ENCODE measurements around the gene GIPC2.
"Not testable (repeated sequence)": the region's sequence is repeated elsewhere in the genome, so short reads cannot be mapped to it uniquely, and the experiment has no call there.

GIPC2 gene

GRCh38 chr1:78053498-78053897 is 7.7 kb downstream of the GIPC2 start:
- Histone ChIP-seq H3K27me3 (ENCODE audit: control insufficient read depth, insufficient read depth, low read length) (no peaks in the 10 kb centered on the region), H3K9me3 (ENCODE audit: control insufficient read depth, insufficient read depth, low read length) (no peaks in the 10 kb centered on the region), H3K4me3 (ENCODE audit: low read depth, low read length) (no peak overlapping the region), H3K4me1 (ENCODE audit: control insufficient read depth, insufficient read depth, low read length) (no peaks in the 10 kb centered on the region), H3K36me3 (ENCODE audit: control insufficient read depth, insufficient read depth, low read length) (no peaks in the 10 kb centered on the region), H3K9ac (ENCODE audit: low read depth, low read length) (no peak overlapping the region)

DNA sequence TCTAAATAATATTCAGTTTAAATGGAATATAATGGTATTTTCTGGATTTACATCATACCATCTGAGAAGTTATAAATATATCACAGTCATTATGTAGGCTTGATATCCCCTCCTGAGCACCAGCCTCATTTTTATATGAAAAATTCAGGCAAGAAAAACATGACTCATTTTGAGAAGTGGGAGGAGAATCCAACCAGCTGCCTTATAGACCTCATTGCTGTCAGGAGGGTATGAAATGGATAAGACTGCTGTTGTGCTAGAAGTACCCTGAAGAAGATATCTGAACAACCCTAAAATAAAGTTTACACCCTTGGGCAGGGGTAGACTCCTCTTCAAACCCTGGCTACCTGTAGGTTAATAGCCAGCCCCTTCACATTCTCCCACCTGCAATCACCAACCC is 8.8 kb downstream of the GIPC2 start:
- Histone ChIP-seq H3K4me3 (ENCODE audit: low read depth, low read length) (no peak overlapping the region), H3K9ac (ENCODE audit: low read depth, low read length) (no peak overlapping the region), H3K27me3 (ENCODE audit: control insufficient read depth, insufficient read depth, low read length) (no peaks in the 10 kb centered on the region), H3K9me3 (ENCODE audit: control insufficient read depth, insufficient read depth, low read length) (no peaks in the 10 kb centered on the region), H3K4me1 (ENCODE audit: control insufficient read depth, insufficient read depth, low read length) (no peaks in the 10 kb centered on the region), H3K36me3 (ENCODE audit: control insufficient read depth, insufficient read depth, low read length) (no peaks in the 10 kb centered on the region)

DNA sequence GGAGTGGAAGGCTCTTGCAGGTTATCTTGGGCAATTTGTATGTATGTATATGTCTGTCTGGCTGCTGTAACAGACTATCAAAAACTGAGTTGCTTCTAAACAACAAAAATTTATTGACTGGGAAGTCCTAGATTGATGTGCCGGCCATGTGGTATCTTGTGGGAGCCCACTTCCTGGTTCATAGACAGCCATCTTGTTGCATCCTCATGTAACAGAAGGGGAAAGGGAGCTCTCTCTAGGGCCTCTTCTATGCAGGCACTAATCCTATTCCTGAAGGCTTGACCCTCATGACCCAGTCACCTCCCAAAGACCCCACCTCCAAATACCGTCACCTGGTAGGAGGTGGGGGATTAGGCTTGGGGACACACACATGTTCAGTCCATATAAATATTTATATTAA is 9.2 kb downstream of the GIPC2 start:
- Histone ChIP-seq H3K9ac (ENCODE audit: low read depth, low read length) (no peak overlapping the region), H3K9me3 (ENCODE audit: control insufficient read depth, insufficient read depth, low read length) (no peaks in the 10 kb centered on the region), H3K4me1 (ENCODE audit: control insufficient read depth, insufficient read depth, low read length) (no peaks in the 10 kb centered on the region), H3K36me3 (ENCODE audit: control insufficient read depth, insufficient read depth, low read length) (no peaks in the 10 kb centered on the region), H3K4me3 (ENCODE audit: low read depth, low read length) (no peak overlapping the region), H3K27me3 (ENCODE audit: control insufficient read depth, insufficient read depth, low read length) (no peaks in the 10 kb centered on the region)

GRCh38 chr1:78055565-78056132 is 9.9 kb downstream of the GIPC2 start:
- Histone ChIP-seq H3K9me3 (ENCODE audit: control insufficient read depth, insufficient read depth, low read length) (no peaks in the 10 kb centered on the region), H3K9ac (ENCODE audit: low read depth, low read length) (no peak overlapping the region), H3K4me1 (ENCODE audit: control insufficient read depth, insufficient read depth, low read length) (no peaks in the 10 kb centered on the region), H3K4me3 (ENCODE audit: low read depth, low read length) (no peak overlapping the region), H3K36me3 (ENCODE audit: control insufficient read depth, insufficient read depth, low read length) (no peaks in the 10 kb centered on the region), H3K27me3 (ENCODE audit: control insufficient read depth, insufficient read depth, low read length) (no peaks in the 10 kb centered on the region)

DNA sequence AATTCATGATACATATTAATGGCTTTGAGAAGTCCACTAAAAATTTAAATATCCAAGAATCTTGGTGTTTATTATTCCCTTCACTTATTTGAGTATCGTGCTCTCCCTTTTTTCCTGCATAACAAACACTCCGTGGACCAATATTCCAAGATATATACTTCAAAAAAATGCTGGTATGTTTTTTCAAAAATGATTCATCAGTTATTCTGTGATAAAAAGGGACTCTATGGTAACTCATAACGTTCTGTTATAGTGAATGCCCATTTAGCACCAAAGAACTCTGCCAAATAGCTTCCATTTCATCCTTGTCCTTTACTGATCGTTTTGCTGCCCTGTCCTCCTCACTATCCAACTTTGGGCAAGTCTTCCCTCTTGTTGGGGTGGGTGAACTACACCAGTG is 12.9 kb downstream of the GIPC2 start:
- Histone ChIP-seq H3K27me3 (ENCODE audit: control insufficient read depth, insufficient read depth, low read length) (no peaks in the 10 kb centered on the region), H3K4me1 (ENCODE audit: control insufficient read depth, insufficient read depth, low read length) (peaks cover 2% of the 10 kb centered on the region), H3K4me3 (ENCODE audit: low read depth, low read length) (no peak overlapping the region), H3K9me3 (ENCODE audit: control insufficient read depth, insufficient read depth, low read length) (no peaks in the 10 kb centered on the region), H3K36me3 (ENCODE audit: control insufficient read depth, insufficient read depth, low read length) (no peaks in the 10 kb centered on the region), H3K9ac (ENCODE audit: low read depth, low read length) (no peak overlapping the region)

DNA sequence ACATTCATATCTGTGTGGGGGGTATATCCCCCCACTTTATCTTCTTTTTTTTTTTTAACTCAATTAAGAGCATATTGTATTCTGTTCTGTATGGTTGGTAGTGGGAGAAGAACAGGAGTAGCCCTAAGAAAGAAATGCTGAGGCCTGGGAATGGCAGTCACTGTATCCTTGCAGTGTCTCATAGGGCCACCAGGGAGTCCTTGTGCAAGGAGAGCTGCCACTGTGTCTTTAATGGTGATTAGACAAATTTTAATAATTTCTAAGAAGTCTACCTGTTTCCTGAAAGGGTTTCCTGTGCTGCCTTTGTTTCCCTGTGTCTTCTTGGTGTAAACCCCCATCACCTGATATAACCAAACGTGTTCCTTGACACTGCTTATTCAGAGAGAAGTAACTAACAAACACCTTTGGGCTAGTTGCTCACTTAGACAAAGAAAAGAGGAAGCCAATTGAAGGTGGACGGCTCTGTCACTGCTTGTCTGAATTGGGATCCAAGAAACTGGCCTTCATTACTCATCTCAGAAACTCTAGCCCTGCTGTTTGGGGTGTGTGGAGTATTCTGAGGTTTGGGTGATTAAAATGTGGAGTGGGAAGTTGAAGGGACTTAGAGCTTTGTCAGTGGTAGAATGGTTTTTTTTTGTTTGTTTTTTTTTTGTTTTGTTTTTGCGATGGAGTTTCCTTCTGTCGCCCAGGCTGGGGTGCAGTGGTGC is 15.2 kb downstream of the GIPC2 start:
- Histone ChIP-seq H3K27me3 (ENCODE audit: control insufficient read depth, insufficient read depth, low read length) (no peaks in the 10 kb centered on the region), H3K9me3 (ENCODE audit: control insufficient read depth, insufficient read depth, low read length) (no peaks in the 10 kb centered on the region), H3K9ac (ENCODE audit: low read depth, low read length) (no peak overlapping the region), H3K36me3 (ENCODE audit: control insufficient read depth, insufficient read depth, low read length) (no peaks in the 10 kb centered on the region), H3K4me1 (ENCODE audit: control insufficient read depth, insufficient read depth, low read length) (peaks cover 2% of the 10 kb centered on the region), H3K4me3 (ENCODE audit: low read depth, low read length) (no peak overlapping the region)

DNA sequence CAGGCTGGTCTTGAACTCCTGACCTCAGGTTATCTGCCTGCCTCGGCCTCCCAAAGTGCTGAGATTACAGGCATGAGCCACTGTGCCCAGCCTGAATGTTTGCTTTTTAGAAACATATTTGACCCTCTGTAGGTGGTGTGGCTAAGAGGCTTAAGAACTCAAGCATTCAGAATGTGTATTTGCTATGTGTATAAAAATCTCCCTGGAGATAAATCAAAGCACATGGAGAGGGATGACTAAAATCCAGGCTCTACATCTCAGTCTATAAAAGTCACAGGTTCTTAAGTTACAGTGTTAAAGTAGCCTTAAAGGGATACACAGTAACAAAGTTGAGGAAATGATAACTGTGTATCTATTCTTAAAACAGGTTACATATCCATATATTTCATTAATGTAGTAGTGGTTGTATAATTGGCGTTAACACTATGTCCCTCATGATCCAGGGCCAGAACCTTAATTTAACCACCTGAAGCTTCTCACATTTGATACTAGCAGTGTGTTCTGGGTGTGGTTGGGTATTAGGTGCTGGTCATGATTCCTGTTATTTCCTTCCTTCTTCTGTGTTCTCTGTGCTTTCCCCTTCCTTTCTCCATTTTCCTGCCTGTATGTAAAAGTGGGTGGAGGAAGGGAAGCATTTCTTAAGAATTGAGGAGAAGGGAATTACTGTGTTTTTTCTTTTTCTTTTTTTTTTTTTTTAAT is 16.2 kb downstream of the GIPC2 start:
- H3K9ac ChIP-seq (ENCODE audit: low read depth, low read length), result no peak overlapping the region
- H3K36me3 ChIP-seq (ENCODE audit: control insufficient read depth, insufficient read depth, low read length), result no peaks in the 10 kb centered on the region
- H3K9me3 ChIP-seq (ENCODE audit: control insufficient read depth, insufficient read depth, low read length), result no peaks in the 10 kb centered on the region
- H3K4me3 ChIP-seq (ENCODE audit: low read depth, low read length), result no peak overlapping the region
- H3K4me1 ChIP-seq (ENCODE audit: control insufficient read depth, insufficient read depth, low read length), result peaks cover 2% of the 10 kb centered on the region
- H3K27me3 ChIP-seq (ENCODE audit: control insufficient read depth, insufficient read depth, low read length), result no peaks in the 10 kb centered on the region

DNA sequence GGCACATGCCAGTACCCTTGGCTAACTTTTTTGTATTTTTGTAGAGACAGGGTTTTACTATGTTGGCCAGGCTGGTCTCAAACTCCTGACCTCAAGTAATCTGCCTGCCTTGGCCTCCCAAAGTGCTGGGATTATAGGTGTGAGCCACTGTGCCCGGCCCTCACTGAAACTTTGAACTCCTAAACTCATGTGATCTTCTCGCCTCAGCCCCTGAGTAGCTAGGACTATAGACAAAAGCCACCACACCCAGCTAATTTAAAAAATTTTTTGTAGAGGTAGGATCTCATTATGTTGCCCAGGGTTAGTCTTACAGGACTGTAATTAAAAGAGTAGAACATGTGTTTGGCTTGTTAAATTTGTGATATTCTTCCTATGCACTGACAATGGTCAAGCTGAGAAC is 19.1 kb downstream of the GIPC2 start:
- H3K36me3 ChIP-seq (ENCODE audit: control insufficient read depth, insufficient read depth, low read length); H3K4me3 ChIP-seq (ENCODE audit: low read depth, low read length); H3K4me1 ChIP-seq (ENCODE audit: control insufficient read depth, insufficient read depth, low read length); H3K9me3 ChIP-seq (ENCODE audit: control insufficient read depth, insufficient read depth, low read length); H3K27me3 ChIP-seq (ENCODE audit: control insufficient read depth, insufficient read depth, low read length); H3K9ac ChIP-seq (ENCODE audit: low read depth, low read length): not testable (repeated sequence)

GRCh38 chr1:78068681-78069283 is 23.0 kb downstream of the GIPC2 start:
- Histone ChIP-seq H3K4me3 (ENCODE audit: low read depth, low read length) (no peak overlapping the region), H3K4me1 (ENCODE audit: control insufficient read depth, insufficient read depth, low read length) (no peaks in the 10 kb centered on the region), H3K9me3 (ENCODE audit: control insufficient read depth, insufficient read depth, low read length) (no peaks in the 10 kb centered on the region), H3K9ac (ENCODE audit: low read depth, low read length) (no peak overlapping the region), H3K27me3 (ENCODE audit: control insufficient read depth, insufficient read depth, low read length) (no peaks in the 10 kb centered on the region), H3K36me3 (ENCODE audit: control insufficient read depth, insufficient read depth, low read length) (no peaks in the 10 kb centered on the region)

DNA sequence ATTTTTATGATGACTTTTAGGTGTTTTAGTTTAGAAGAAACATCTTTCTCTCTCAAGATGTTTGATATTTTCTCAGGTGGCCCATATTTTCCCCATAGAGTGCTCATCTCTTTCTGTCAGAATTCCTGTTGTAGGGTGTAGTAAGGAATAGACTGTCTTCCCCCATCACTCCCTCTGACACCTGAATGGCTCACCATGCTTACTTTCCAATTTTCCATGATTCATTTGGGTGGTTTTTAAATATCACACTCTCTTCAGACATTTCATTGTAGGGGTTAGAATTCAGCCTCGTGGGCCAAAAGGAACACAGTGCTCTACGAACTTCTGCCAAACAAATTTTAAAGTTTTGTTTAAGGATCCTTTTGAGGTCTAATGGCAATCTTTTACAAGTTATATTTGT is 24.0 kb downstream of the GIPC2 start:
- Histone ChIP-seq H3K36me3 (ENCODE audit: control insufficient read depth, insufficient read depth, low read length) (no peaks in the 10 kb centered on the region), H3K9me3 (ENCODE audit: control insufficient read depth, insufficient read depth, low read length) (no peaks in the 10 kb centered on the region), H3K4me3 (ENCODE audit: low read depth, low read length) (no peak overlapping the region), H3K4me1 (ENCODE audit: control insufficient read depth, insufficient read depth, low read length) (no peaks in the 10 kb centered on the region), H3K27me3 (ENCODE audit: control insufficient read depth, insufficient read depth, low read length) (no peaks in the 10 kb centered on the region), H3K9ac (ENCODE audit: low read depth, low read length) (no peak overlapping the region)

DNA sequence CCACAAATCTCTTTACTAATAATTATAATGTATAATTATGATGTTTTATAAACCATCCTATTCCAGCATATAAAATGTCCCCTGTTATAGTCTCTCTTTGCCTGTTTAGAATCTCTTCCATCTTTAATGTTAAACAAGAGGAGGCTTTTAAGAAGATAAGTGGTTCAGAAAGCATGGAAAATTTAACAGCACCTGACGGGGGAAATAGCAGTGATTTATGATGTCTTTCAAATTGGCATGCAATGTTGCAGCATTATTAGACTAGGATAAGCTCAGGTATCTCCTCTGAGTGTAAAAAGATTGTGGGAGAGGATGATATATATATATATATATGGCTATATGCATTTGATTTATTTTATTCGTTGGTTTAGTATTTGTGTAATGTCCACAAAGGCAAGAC is 24.4 kb downstream of the GIPC2 start:
- no peak overlapping the region for H3K9ac ChIP-seq (ENCODE audit: low read depth, low read length)
- no peak overlapping the region for H3K4me3 ChIP-seq (ENCODE audit: low read depth, low read length)
- H3K4me1 ChIP-seq (ENCODE audit: control insufficient read depth, insufficient read depth, low read length), result no peaks in the 10 kb centered on the region
- no peaks in the 10 kb centered on the region for H3K36me3 ChIP-seq (ENCODE audit: control insufficient read depth, insufficient read depth, low read length)
- H3K27me3 ChIP-seq (ENCODE audit: control insufficient read depth, insufficient read depth, low read length), result no peaks in the 10 kb centered on the region
- no peaks in the 10 kb centered on the region for H3K9me3 ChIP-seq (ENCODE audit: control insufficient read depth, insufficient read depth, low read length)

DNA sequence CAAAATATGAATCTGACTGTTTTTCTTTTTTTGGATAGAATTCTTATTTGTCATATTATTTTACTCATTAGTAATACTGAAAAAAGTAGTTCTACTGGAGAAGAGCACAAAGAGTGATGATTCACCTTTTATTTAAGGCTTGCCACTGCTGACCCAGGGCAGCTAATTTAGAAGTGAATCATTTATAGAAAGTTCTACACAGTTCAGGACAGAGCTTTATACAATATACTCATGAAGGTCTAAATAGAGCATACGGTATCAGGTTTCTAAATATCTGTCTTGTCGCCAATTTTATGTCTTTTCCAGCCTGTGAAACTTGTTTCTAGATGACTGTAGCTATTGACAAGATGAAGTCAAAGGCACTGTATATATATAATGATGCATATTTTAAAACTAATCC is 25.0 kb downstream of the GIPC2 start:
- Histone ChIP-seq H3K9me3 (ENCODE audit: control insufficient read depth, insufficient read depth, low read length) (no peaks in the 10 kb centered on the region), H3K36me3 (ENCODE audit: control insufficient read depth, insufficient read depth, low read length) (no peaks in the 10 kb centered on the region), H3K4me1 (ENCODE audit: control insufficient read depth, insufficient read depth, low read length) (no peaks in the 10 kb centered on the region), H3K4me3 (ENCODE audit: low read depth, low read length) (no peak overlapping the region), H3K9ac (ENCODE audit: low read depth, low read length) (no peak overlapping the region), H3K27me3 (ENCODE audit: control insufficient read depth, insufficient read depth, low read length) (no peaks in the 10 kb centered on the region)
